ENCODE measurements around the gene RREB1.

RREB1 gene

DNA sequence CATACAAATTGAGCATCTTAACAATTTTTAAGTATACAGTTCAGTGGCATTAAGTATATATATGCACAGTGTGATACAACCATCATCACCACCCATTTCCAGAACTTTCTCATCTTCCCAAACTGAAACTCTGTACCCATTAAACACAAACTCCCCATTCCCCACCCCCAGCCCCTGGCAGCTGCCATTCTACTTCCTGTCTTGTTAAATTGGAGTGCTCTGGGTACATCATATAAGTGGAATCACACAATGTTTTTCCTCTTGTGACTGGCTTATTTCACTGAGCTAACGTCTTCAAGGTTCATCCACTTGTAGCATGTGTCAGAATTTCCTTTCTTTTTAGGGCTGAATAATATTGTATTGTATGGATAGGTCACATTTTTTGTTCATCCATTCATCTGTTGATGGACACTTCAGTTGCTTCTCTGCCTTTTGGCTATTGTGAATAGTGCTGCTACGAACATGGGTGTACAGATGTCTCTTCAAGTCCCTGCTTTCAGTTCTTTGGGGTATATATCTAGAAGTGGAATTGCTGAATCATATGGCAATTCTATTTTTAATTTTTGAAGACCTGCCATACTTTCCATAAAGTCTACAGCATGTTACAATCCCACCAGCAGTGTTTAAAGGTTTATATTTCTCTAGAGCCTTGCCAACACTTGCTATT lies 19.6 kb upstream of the RREB1 start:
- DNase-seq (ENCODE audit: low read depth, low spot score): no peak

DNA sequence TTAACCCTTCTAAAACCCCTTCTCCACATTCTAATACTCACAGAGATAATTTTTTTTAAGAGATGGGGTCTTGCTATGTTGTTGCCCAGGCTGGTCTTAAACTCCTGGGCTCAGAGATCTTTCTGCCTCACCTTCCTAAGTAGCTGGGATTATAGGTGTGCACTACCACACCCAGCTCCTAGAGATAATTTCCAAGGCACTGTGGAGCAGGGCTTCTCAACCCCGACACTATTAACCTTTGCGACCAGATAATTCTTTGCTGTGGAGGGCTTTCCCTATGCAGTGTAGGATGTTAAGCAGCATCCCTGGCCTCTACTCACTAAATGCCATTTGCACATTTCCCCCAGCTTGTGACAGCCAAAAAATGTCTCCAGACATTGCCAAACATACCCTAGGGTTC lies 8.8 kb upstream of the RREB1 start:
- no peak for DNase-seq (ENCODE audit: low read depth, low spot score)

DNA sequence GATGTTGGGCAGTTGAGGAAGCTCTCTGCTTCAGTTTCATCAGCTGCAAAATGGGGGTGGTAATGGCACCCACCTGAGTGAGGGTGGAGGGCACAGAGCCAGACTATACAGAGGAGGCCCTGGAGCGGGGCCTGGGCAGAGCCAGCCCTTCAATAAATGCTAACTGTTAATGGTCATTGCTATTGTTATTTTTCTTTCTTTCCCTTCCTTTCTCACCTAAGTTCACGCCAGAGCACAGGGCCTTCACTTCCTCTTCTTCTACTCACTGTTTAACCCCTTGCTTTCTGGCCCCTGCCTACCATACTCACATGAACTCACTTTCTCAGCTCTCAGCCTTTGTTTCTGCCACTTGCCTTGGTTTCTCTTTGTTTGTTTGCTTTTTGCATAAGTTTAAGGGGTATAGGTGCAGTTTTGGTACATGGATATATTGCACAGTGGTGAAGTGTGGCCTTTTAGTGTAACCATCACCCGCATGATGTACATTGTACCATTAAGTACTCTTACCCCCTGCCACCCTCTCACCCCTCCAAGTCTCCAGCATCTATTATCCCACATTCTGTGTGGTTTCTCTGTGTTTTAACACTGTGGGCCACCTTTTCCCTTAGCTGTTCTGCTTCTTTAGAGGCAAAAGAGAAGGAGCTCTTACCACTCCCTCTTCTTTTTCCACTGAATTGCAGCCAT lies 7.5 kb upstream of the RREB1 start:
- DNase-seq (ENCODE audit: low read depth, low spot score): no peak

DNA sequence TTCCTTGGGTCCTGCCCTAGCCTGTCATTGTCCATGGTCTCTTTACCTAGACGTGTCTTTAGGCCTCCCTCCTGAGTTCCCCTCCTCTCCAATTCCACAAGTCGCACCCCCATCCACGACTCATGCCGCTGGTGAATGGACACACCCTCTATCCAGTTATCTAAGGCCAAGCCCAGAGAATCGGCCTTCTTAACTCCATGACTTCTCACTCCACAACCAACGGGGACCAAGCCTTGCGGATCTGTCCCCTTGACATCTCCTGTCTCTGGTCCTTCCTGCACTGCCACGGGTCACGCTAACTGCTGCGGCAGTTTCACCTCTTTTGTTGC lies 7.0 kb upstream of the RREB1 start:
- no peak for DNase-seq (ENCODE audit: low read depth, low spot score)

DNA sequence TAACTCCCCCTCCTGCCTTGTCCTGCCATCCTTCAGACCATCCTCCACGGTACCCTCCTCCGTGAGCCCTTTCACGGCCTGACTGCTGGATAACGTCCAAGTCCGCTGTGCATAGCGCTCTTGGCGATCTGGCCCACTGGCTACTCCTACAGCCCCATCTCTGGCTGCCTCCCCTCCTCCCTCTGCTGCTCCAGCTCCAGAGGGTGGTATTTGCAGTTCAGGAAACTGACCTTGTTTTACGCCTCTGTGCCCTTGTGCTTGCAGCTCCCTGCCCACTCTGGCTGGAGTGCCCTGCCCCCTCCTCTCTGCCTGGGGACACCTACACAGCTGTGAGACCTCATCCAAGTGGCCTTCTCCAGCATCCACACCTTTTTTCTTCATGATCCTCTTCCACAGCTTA lies 6.5 kb upstream of the RREB1 start:
- DNase-seq (ENCODE audit: low read depth, low spot score): no peak

DNA sequence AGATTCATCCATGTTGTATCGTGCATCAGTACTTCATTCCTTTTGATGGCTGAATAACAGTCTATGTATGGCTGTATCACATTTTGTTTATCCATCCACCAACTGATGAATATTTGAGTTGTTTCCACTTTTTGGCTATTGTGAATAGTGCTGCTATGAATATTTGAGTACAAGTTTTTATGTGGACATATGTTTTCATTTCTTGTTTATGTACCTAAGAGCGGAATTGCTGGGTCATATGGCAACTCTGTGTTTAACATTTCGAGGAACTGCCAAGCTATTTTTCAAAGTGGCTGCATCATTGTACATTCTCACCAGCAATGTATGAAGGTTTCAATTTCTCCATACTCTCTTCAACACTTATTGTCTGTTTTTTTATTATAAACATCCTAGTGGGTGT lies 3.0 kb upstream of the RREB1 start:
- no peak for DNase-seq (ENCODE audit: low read depth, low spot score)

DNA sequence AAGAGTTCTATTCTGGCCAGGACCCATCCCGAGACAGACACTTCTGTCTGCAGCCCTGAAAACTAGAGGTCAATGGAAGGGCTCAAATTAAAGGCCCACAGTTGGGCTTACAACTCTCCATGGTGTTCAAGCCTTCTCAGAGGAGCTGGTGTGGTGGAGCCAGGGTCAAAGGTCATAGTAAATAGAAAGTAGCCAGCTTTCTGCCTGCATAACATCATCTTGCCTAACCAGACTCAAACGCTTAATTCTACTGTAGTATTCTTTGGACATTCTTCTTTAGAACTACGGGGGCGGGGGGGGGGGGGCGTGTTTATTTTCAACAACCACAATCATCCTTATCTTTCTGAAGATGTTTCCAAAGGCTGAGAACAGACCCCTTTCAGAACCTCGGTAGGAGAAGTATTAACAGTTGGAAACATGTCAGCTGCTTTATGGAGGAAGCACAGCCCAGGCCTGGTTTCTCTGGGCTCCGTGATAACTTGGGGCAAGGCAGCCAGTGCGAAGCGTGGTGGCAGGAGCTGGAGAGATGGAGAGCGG lies 1.5 kb upstream of the RREB1 start:
- no peak for DNase-seq (ENCODE audit: low read depth, low spot score)

DNA sequence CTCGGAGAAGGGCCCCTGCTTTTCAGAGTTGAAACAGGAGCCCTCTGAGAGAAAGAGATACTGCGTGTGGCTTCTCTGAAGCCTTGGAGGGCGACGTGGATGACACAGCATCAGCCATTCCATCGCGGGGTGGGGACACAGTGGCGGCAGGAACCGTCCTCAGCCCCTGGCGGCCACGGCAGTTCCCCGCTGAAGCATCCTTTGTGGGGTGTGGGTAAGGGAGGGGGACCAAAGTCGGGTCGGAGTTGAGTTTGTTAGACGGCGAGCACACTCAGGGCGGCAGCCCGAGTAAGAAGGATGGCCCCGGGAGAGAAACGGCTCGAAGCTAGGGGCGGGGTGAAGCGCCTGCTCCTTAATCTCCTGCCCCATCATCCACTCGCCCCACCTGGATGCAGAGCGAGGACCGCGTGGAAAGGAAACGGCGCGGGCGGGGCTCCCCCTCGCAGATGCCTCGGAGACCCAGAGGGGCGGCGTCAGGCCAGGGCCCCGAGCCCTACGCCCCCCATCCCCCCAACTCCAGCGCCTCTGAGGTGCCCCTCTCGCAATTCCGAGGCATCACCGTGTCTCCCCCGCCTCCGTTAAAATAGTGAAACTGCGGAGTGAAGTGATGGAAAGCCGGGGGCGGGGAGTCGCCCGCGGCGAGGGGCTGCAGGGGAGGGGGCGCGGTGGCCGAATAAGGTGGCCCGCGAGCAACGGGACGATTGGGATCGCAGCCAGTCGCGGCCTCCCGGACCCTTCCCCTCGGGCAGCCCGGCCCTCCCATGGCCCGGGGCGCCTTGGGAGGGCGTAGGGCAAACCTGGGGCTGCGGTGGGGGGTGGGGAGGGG lies 796 bp upstream of the RREB1 start:
- no peak for DNase-seq (ENCODE audit: low read depth, low spot score)

DNA sequence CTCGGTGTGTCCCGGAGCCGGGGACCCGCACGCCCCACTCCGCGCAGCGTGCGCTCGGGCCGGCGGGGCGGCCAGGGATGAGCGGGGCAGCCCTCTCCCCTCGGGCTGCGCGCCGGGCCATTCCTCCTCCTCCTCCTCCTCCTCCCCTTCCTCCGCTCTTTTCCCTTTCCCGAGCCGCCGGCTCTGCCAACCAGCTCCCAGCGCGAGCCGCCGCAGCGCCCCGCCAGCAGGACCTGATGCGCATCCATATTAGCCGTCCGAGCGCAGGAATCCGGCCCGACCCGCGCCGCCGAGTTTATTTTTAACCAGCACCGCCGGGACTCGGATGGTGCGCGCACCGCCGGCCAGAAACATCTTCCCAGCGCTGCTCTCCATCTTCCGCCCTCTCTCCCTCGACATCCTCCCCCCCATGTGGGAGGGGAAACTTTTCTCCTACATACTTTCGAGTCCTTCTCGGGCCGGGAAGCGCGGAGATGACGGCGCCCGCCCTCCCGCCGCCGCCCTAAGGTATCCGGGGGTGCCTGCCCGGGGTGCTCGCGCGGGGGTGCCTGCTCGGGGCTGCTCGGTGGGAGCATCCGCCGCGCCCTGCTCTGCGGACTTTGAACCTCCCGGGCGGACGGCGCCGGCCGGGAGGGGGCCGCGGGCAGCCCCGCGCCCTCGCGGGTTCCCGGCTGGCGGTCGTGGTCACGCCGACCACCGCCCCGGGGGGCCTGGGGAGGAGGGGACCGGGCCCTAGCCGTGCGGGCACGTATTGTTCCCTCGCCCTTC lies 619 bp downstream of the RREB1 start:
- no peak for DNase-seq (ENCODE audit: low read depth, low spot score)

DNA sequence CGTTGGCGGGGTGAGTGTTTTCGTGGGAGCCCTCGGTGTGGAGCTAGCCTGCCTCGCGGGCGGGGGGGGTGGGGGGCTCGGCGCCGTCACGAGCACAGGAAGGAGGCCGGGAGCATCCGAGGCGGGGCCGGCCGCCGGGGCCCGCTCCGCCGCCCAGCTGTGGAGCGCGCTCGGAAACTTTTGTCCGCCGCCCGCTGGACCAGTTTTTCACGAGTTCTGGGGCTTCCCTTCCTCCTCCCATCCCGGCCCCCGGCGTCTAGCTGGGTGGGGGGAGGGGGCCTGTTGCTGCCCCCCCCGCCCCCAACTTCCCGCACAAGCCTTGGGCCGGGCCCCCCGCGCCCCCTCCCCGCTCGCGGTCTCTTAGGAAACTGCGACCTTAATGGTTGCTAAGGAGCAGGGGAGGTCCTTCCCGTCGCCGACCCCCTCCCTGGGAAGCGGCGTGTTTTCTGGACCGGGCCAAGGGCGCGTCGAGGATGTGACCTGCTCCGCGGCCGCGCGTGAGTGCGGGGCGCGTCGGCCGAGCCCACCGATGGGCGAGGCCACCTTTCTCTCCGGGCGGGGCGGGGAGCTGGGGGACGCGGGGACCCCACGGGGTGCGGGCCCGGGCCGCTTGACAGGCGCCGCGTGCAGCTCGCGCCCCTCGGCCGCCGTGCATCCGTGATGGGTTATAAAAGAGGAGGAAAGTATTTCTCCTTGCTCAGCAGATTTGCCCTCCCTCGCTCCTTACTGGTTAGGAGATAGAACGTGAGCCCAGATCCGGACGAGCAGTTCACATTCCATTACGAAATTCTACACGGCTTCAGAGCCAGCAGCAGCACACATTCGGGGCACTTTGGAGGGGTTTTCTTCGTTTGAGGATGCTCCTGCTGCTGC lies 1.4 kb downstream of the RREB1 start:
- DNase-seq (ENCODE audit: low read depth, low spot score): no peak

DNA sequence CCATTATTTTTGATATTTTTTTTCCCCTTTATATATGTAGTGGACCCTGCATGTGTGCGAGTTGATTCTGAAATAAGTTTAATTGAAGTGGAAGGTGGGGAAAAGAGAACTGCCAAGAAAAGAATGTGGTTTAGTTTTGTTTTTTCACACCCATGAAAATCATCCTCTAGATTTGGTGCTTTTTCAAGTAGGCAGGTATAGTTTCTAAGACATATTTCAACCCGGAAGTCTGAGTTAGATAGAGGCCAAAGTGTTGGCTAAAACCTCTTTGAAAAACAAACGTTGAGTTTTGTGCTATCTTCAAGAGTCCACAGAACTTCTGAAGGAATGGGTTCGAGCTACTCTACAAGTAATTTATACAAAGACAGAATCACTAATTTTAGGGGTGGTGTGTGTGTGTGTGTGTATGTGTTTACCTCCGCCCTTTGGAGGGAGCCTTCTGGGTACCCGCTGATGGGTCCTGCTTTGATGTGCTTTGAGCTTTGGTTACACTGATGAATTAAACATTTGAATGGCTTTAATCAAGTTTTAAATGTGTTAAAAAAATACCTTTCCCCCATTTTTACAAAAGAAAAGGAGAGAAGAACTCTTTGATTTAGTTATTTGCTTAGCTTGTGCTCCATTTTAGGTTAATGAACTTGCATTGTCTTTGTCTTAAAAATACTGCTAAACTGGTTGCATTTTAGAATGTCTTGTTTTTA lies 2.5 kb downstream of the RREB1 start:
- DNase-seq (ENCODE audit: low read depth, low spot score): no peak

DNA sequence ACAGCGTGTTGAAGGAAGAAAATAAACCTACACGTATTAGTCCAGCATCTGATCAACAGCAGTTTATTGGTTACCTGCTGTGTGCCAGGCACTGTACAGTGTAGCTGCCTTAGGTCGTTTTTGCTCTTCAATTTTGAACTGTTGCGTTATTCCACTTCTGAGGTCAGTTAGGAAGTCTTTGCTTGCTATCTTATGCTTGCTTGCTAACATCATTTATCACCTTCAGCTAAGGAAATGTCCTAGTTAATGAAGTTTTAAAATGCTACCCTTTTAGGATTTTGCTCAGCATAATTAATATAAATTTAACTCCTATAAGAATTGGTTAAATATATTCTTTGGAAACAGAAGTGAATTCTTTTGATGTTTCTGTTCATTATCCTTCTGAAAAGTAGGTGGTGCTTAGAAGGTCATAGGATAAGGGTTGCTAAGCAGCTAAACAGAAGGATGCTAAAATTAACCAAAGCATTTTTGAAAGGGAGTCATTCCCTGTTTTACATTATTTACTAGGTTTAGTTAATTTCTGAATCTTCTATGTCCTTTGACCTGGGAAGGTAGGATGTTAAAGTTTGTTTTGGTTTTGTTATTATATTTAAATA lies 3.4 kb downstream of the RREB1 start:
- no peak for DNase-seq (ENCODE audit: low read depth, low spot score)

DNA sequence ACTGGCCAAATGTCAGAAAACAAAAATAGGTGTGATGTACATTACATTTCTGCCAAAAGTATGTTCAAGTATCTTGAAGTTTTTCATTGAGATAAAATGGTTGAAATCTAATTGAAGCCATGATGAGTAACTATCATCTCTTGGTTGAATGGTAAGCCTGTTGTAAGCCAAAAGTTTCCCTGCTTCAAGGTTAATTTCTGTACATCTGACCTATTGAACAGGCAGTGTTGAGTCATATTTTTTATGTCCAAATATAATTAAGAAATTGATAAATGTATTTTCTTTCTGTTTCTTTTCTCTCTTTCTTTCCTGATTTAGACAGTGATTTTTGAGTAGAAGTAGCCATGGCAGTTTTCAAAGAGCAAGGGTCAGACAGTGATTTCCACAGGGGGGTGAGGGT lies 4.4 kb downstream of the RREB1 start:
- DNase-seq (ENCODE audit: low read depth, low spot score): no peak

DNA sequence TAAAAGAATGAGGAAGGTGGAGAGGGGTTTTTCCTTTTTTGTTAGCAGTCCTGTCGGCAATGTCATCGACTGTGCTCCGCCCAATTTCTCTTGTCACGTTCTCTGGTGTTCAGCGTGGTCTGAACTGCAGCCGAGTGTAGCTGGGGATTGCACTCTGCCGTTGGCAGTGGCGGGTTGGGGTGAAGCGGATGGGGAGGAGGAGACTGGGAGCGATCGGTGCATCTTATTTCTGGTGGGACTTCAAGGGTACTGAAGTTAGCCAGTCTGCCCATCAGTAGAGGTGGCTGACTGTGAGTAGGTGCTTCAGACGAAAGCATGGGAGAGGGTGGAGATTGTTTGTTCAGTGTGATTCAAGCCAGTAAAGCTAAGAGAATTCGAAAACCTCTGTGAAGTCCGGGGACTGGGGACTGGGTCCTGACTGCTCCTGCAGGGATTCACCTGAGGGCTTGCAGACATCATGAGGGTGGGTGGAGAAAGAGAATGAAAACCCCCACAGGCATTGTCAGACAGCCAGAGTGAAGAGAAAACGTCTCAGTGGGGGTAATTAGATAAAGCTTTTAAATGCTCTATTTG lies 5.1 kb downstream of the RREB1 start:
- DNase-seq (ENCODE audit: low read depth, low spot score): no peak

DNA sequence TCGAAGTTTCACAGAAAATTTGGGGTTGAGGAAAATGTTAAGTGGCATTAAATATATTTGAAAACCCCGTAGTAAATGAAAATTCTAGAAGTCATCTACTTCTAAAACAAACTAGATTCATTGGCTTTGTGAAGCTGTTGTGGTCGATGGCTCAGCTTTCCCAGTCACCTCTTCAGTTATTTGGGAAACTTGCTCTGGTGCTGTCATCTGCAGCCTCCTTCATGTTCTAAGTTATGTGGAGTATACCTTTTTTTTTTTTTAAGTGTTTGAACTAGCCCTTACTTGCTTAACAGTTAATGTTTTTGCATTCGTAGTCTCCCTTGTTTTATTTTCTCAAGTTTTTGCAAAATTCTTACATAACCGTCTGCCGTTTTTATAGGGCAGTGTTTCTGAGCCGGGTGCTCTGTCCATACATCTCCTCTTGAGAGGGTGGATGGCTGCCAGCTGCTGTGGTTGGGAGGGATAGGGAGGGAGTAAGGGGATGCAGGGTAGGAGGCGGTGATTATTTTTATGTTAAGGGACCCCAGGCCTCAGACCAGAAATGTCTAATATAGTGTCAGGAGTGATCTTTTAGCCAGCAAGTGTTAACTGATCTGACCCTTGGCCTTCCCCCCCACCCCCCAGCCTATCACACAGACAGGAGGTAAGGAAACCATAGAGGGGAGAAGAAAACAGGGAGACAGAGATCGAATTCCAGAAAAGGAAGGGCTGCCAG lies 7.1 kb downstream of the RREB1 start:
- DNase-seq (ENCODE audit: low read depth, low spot score): no peak

DNA sequence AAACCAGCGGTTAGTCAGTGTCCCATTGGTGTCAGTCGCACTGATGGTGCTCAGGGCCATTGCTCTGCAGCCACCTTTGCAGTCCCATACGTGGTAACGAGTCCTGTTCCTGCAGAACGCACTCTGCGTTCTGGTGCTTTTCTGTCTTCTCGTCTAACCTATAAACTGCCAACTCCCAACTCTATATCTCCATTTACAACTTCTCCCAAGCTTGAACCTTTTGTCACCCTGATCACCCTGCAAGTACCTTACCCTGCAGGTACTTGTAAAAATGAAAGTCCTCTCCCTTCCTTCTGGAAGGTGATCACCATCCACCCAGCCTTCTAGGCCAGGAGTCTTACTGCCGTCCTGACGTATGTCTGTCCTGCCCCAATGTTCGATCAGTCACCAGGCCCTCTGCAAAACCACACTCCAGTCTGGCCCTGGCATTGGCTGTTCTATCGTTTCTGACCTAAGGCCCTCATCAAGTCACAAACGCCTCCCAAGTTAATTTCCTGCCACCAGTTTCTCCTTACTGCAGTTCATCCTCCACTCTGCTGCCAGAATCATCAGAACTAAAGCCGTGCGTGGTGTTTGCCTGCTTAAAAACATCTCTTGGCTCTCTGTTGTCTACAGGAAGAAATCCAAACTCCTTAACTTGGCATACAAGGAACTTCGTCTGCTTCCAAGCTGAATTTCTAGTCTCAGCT lies 7.9 kb downstream of the RREB1 start:
- DNase-seq (ENCODE audit: low read depth, low spot score): no peak

DNA sequence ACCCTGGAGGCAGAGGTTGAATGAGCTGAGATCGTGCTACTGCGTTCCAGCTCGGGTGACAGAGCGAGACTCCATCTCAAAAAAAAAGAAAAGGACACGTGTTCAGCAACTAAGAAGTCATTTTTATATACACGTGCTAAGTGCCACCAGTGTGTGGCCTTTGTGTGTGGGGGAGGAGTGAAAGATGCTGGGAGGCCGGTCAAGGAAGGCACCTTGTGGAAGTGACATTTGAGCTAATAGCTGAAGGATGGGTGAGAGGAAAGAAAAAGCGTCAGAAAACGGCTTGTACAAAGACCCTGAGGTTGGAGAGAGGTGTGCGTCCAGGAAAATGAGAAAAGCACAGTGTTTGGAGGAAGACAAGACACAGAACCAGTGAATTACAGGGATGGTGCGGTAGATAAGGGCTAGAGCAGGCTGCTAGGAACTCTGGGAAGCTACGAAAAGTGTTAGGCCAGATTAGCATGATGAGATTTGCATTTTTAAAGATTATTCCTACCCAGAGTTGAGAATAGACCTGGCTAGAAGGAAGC lies 11.6 kb downstream of the RREB1 start:
- DNase-seq (ENCODE audit: low read depth, low spot score): no peak

DNA sequence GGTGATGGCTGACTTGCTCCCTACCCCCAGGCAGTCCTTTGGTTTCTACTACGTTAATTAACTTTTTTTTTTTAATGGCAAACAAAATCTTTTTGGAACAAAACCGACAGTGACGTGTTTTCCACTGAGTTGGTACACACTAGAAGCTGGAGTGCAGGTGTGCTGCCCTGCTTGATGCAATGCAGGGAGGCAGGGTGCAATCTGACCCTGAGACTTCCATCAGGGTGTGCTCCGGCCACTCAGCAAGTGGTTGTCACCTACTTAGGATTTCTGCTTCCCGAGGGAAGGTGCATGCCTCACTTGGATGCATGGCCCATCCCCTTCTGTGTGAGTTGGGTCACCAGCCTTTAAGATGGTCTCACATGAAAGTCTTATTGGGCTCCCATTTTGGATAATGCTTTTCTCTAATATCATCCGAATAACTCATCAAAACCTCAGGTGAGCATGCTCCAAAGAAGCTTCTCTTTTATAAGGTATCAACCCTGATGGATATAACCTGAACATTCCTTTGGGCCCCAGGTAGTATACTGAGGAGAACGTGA lies 14.0 kb downstream of the RREB1 start:
- DNase-seq (ENCODE audit: low read depth, low spot score): no peak

Data from iPS DF 19.7 (cell line).